Stimulated activated CD4-positive, alpha-beta T cell treated with anti-CD3 and anti-CD28 coated beads, Interleukin-15, amount 100 ng/mL, for 24 hours (primary cell): ENCODE results near the gene PLLP.

Experiments used
- DNase-seq: peaks from one replicate; pipeline ENCODE4 v3.0.0-alpha.2; 2020

Gene PLLP

GRCh38 chr16:57209780-57210179 is 74.7 kb downstream of the PLLP start:
- DNase-seq: no peak

- no peak for DNase-seq
Measured at GRCh38 chr16:57208926-57209325, 75.5 kb downstream of the PLLP start.
